ENCODE data around the gene LRRC34. TPM values are rescaled to one million over a fixed set of nuclear protein-coding genes. Genes with fewer than 3 reads are reported as not detected.

The LRRC34 gene
- total RNA-seq, 1 donor from 2014 or later, result 10.1 TPM

DNA sequence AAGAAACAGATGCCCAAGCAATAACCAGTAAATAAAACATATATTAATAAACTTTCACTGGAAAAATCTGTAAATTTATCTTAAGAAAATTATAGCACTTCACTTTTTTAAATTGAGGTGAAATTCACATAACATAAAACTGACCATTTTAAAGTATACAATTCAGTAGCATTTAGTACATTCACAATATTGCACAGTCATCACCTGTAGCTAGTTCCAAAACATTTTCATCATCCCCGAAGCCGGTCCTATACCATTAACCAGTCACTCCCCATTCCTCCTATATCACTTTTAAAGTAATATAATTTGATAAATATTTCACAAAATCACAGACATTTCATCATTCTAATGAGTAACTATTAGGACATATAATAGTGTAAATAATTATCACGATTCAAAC, 8.0 kb downstream of the LRRC34 start:
- DNase-seq (ENCODE audit: low read depth, low spot score), result no peak
- Mint-ChIP-seq H3K4me3 (no peak overlapping the region), H3K27me3 (ENCODE audit: low read depth) (no peaks in the 10 kb centered on the region), H3K27ac (ENCODE audit: unreplicated experiment) (no peak overlapping the region), H3K9me3 (no peaks in the 10 kb centered on the region), H3K36me3 (ENCODE audit: low read depth) (peaks cover 7% of the 10 kb centered on the region), H3K4me1 (peaks cover 4% of the 10 kb centered on the region)
- TF ChIP-seq, protein P1, sequence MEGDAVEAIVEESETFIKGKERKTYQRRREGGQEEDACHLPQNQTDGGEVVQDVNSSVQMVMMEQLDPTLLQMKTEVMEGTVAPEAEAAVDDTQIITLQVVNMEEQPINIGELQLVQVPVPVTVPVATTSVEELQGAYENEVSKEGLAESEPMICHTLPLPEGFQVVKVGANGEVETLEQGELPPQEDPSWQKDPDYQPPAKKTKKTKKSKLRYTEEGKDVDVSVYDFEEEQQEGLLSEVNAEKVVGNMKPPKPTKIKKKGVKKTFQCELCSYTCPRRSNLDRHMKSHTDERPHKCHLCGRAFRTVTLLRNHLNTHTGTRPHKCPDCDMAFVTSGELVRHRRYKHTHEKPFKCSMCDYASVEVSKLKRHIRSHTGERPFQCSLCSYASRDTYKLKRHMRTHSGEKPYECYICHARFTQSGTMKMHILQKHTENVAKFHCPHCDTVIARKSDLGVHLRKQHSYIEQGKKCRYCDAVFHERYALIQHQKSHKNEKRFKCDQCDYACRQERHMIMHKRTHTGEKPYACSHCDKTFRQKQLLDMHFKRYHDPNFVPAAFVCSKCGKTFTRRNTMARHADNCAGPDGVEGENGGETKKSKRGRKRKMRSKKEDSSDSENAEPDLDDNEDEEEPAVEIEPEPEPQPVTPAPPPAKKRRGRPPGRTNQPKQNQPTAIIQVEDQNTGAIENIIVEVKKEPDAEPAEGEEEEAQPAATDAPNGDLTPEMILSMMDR (conservative IDR thresholded peaks at IDR 0.05), result no peak

DNA sequence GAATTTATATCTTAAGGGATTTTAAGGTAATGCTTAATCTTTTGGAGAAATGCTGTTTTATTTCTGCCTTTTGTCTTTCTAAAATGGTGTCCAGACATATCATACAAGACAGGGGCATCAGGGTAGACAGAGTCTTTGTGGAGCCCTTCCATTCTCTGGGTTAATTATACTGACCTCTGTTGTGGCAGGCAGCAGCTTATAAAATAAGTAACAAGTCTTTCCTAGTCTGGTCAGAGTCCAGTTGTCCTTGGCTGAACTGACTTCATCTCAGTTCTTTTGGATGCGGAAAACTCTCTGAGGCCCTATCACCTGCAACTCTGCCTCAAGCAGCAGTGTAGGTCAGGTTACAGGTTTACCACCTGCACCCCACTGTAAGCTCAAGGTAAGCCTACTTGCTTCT, 20.3 kb downstream of the LRRC34 start:
- no peaks in the 10 kb centered on the region for H3K27me3 Mint-ChIP-seq (ENCODE audit: low read depth)
- H3K9me3 Mint-ChIP-seq, result no peaks in the 10 kb centered on the region
- DNase-seq (ENCODE audit: low read depth, low spot score), result no peak
- peaks cover 9% of the 10 kb centered on the region for H3K36me3 Mint-ChIP-seq (ENCODE audit: low read depth)
- H3K27ac Mint-ChIP-seq (ENCODE audit: unreplicated experiment), result no peak overlapping the region
- H3K4me1 Mint-ChIP-seq, result no peaks in the 10 kb centered on the region
- no peak overlapping the region for H3K4me3 Mint-ChIP-seq
- TF ChIP-seq, protein P1 (conservative IDR thresholded peaks at IDR 0.05), result no peak

GRCh38 chr3:169790687-169791429, 21.8 kb downstream of the LRRC34 start:
- H3K4me1 Mint-ChIP-seq, result no peaks in the 10 kb centered on the region
- no peaks in the 10 kb centered on the region for H3K27me3 Mint-ChIP-seq (ENCODE audit: low read depth)
- no peak for DNase-seq (ENCODE audit: low read depth, low spot score)
- H3K27ac Mint-ChIP-seq (ENCODE audit: unreplicated experiment), result no peak overlapping the region
- TF ChIP-seq, protein P1 (conservative IDR thresholded peaks at IDR 0.05), result no peak
- H3K9me3 Mint-ChIP-seq, result no peaks in the 10 kb centered on the region
- no peak overlapping the region for H3K4me3 Mint-ChIP-seq
- H3K36me3 Mint-ChIP-seq (ENCODE audit: low read depth), result peaks cover 13% of the 10 kb centered on the region

DNA sequence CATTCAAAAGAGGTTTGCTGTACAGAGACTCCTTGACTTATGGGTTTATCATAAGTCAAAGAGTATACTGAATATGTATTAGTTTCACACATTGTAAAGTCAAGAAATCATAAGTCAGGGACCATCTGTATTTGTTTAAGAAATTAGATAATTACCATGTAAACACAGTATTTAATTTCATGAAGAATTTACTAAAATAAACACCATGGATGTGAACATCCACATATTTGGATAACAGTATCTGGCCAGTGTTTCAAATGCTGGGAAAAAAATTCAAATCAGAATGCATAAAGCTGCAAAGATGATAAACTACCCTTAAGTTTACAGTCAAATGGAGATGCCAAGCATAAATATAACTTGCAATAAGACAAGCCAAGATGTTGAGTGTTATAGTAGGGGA, 22.5 kb downstream of the LRRC34 start:
- Mint-ChIP-seq H3K36me3 (ENCODE audit: low read depth) (peaks cover 13% of the 10 kb centered on the region), H3K4me3 (no peak overlapping the region), H3K27me3 (ENCODE audit: low read depth) (no peaks in the 10 kb centered on the region), H3K27ac (ENCODE audit: unreplicated experiment) (no peak overlapping the region), H3K9me3 (no peaks in the 10 kb centered on the region), H3K4me1 (no peaks in the 10 kb centered on the region)
- no peak for DNase-seq (ENCODE audit: low read depth, low spot score)
- TF ChIP-seq, protein P1 (conservative IDR thresholded peaks at IDR 0.05), result no peak

DNA sequence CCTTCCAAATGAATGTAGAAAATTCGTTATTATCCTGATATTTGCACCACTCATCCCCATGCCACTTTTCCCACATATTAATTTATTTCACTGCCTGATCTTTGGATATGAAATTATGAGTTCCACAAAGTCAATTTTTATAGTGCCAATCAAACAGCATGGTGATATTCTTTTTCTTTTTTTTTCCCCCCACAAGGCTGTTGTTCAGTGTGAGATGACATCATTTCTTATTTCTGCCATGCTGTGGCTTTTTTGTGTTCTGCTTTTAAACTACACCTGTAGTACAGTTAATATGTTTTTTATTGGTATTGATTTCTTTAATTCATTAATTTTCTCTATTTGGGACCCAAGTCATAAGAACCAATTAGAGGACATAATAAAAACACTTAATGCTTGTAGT, 24.9 kb downstream of the LRRC34 start:
- no peaks in the 10 kb centered on the region for H3K9me3 Mint-ChIP-seq
- no peak for DNase-seq (ENCODE audit: low read depth, low spot score)
- no peak overlapping the region for H3K4me3 Mint-ChIP-seq
- no peaks in the 10 kb centered on the region for H3K27me3 Mint-ChIP-seq (ENCODE audit: low read depth)
- H3K27ac Mint-ChIP-seq (ENCODE audit: unreplicated experiment), result no peak overlapping the region
- H3K36me3 Mint-ChIP-seq (ENCODE audit: low read depth), result peaks cover 11% of the 10 kb centered on the region
- TF ChIP-seq, protein P1 (conservative IDR thresholded peaks at IDR 0.05), result no peak
- H3K4me1 Mint-ChIP-seq, result no peaks in the 10 kb centered on the region

Data from neural crest cell (in vitro differentiated cells).